ENCODE measurements around the gene RNLS.

The RNLS gene

DNA sequence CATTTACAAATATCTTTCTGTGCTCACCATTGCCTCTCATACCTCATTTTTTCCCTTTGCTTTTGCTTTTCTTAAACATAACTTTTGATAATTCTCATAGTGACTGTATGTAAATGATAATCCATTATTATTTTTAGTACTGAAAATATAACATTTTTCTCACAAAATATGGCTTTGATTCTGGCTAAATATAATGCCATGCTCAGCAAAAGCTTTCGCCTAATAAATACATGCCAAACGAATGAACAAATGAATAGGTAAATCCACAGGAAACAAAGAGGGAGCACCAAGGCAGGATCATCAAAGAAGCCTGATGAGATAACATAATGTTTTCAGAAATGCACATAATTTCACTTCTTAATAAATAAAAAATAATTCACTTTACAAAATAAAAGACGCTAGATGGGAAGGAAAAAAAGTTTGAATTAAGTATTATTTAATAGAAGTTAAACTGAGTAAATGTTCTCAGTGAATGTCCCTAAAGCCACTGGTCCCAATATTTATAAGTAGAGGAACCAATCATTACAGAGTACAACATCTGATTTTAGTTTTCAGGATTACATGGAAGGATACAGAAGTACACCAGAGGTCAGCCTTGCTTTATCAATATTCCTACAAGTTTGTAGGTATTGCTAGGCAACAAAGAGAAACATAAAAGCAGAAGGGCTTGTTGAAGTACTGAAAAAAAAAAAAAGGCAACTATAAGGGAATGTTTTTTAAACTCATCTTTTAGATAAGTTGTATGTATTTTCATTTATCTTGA, 52.3 kb downstream of the RNLS start:
- no peak for TF ChIP-seq POLR2AphosphoS5 (IDR thresholded peaks at IDR 0.05; ENCODE audit: low read depth, low read length)
- TF ChIP-seq TAF1 (IDR thresholded peaks at IDR 0.05; ENCODE audit: borderline replicate concordance, low read depth, low read length), result no peak
- no peak for TF ChIP-seq POLR2A (IDR thresholded peaks at IDR 0.05; ENCODE audit: low read depth, low read length)
- DNase-seq (ENCODE audit: insufficient read length) (no peak), FAIRE-seq (no peak)

DNA sequence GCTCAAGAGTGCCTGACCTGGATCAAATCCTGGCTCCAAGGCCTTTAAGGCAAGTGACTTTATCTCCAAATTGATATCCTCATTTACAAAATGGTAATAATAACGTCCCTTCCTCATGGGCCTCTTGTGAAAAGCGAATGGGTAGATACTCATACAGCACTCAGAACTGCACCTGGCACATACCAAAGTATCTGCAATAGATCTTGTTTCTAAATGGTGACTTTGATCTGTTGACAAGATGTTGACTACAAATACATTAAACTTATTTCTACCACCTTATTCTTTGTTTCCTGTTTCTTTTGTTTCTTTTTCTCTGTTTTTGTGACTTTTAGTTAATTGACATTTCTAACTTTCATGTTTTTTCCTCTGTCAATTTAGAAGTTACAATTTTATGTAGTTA, 53.0 kb downstream of the RNLS start:
- TF ChIP-seq TAF1 (IDR thresholded peaks at IDR 0.05; ENCODE audit: borderline replicate concordance, low read depth, low read length) (no peak), POLR2AphosphoS5 (IDR thresholded peaks at IDR 0.05; ENCODE audit: low read depth, low read length) (no peak), POLR2A (IDR thresholded peaks at IDR 0.05; ENCODE audit: low read depth, low read length) (no peak)
- DNase-seq (ENCODE audit: insufficient read length) (no peak), FAIRE-seq (no peak)

- no peak for FAIRE-seq
- TF ChIP-seq TAF1 (IDR thresholded peaks at IDR 0.05; ENCODE audit: borderline replicate concordance, low read depth, low read length) (no peak), POLR2A (IDR thresholded peaks at IDR 0.05; ENCODE audit: low read depth, low read length) (no peak), POLR2AphosphoS5 (IDR thresholded peaks at IDR 0.05; ENCODE audit: low read depth, low read length) (no peak)
- DNase-seq (ENCODE audit: insufficient read length), result no peak
These were observed 54.1 kb downstream of the RNLS start for GRCh38 chr10:88528806-88529570.

GRCh38 chr10:88528201-88528600, 54.9 kb downstream of the RNLS start:
- no peak for TF ChIP-seq POLR2A (IDR thresholded peaks at IDR 0.05; ENCODE audit: low read depth, low read length)
- DNase-seq (ENCODE audit: insufficient read length) (no peak), FAIRE-seq (no peak)

- no peak for TF ChIP-seq TAF1 (IDR thresholded peaks at IDR 0.05; ENCODE audit: borderline replicate concordance, low read depth, low read length)
- TF ChIP-seq POLR2AphosphoS5 (IDR thresholded peaks at IDR 0.05; ENCODE audit: low read depth, low read length), result no peak
- no peak for TF ChIP-seq POLR2A (IDR thresholded peaks at IDR 0.05; ENCODE audit: low read depth, low read length)
- no peak for FAIRE-seq
- DNase-seq (ENCODE audit: insufficient read length), result no peak
These were observed 55.9 kb downstream of the RNLS start for GRCh38 chr10:88527245-88527644.

DNA sequence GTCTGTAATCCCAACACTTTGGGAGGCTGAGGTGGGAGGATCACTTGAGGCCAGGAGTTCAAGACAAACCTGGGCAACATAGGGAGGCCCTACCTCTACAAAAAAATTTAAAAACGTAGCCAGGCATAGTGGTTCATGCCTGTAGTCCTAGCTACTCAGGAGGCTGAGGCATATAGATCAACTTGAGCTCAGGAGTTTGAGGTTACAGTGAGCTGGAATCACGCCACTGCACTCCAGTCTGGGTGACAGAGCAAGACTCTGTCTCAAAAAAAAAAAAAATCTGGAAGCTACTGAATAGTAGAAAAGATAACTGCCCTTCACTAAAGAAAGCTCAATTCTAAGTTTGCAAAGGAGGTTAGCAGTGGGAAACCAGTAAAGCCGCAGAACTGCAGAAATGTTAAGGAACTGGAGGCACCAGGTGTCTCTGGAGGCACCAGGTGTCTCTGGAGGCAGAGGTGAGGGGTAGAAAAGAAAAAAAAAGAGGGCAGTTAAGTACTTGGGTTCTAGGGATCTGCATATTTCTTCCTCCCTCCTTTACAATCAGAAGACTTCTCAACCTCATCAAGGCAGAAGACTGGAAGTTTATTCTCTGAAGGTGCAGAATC, 56.5 kb downstream of the RNLS start:
- TF ChIP-seq TAF1 (IDR thresholded peaks at IDR 0.05; ENCODE audit: borderline replicate concordance, low read depth, low read length), result no peak
- TF ChIP-seq POLR2AphosphoS5 (IDR thresholded peaks at IDR 0.05; ENCODE audit: low read depth, low read length), result no peak
- TF ChIP-seq POLR2A (IDR thresholded peaks at IDR 0.05; ENCODE audit: low read depth, low read length), result no peak
- FAIRE-seq, result no peak
- no peak for DNase-seq (ENCODE audit: insufficient read length)

DNA sequence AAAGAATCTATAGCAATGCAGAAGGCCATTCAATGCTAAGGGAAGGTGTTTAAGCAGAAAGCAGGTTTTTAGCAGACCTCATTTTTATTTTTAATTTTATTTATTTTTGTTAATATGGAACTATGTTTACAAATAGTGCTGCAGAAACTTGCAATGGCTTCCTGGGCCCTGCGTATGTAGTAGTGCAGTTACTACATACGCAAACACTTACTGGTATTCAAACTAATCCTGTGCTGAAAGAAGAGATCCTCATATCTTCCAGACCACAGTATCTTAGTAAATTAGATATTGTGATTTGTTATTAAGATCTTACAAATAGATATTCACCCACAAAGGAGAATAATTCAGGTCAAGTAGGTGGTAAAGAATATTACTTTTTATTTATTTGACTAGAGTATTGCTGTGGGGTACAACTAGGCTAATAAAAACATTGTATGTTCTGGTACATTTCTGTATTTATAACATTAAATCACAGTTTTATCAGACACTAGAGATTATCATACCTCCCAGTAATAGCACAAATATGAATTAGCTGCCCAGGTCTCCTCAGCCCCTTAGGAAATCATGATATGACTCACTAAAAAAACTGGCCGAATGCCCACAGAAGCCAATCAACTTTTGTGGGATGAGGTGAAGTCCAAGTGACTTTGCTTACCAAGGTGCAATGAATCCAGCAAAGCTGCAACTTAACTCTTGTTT, 57.6 kb downstream of the RNLS start:
- DNase-seq (ENCODE audit: insufficient read length) (no peak), FAIRE-seq (no peak)
- TF ChIP-seq TAF1 (IDR thresholded peaks at IDR 0.05; ENCODE audit: borderline replicate concordance, low read depth, low read length) (no peak), POLR2AphosphoS5 (IDR thresholded peaks at IDR 0.05; ENCODE audit: low read depth, low read length) (no peak), POLR2A (IDR thresholded peaks at IDR 0.05; ENCODE audit: low read depth, low read length) (no peak)

- no peak for FAIRE-seq
- no peak for TF ChIP-seq POLR2AphosphoS5 (IDR thresholded peaks at IDR 0.05; ENCODE audit: low read depth, low read length)
- no peak for TF ChIP-seq POLR2A (IDR thresholded peaks at IDR 0.05; ENCODE audit: low read depth, low read length)
- no peak for TF ChIP-seq TAF1 (IDR thresholded peaks at IDR 0.05; ENCODE audit: borderline replicate concordance, low read depth, low read length)
- DNase-seq (ENCODE audit: insufficient read length), result no peak
These were observed 59.2 kb downstream of the RNLS start for GRCh38 chr10:88523739-88524400.

DNA sequence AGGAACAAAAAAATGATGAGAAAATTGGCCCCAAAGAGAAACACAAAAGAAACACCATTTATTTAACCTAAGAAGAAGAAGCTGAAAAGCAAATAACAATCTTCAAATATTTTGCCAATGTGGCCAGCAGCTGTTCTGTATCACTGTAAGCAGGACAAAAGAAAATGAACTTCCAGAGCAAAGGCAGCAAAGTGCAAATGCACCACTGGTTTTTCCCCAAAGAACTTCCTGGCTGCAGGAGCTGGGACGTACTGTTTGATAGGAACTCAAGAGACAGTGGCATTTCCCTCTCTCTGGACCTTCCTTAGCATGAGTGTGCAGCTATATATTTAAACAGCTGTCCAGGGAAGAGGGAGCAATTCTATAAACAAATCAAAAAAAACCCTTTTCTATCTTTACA, 60.4 kb downstream of the RNLS start:
- no peak for DNase-seq (ENCODE audit: insufficient read length)
- TF ChIP-seq POLR2A (IDR thresholded peaks at IDR 0.05; ENCODE audit: low read depth, low read length) (no peak), TAF1 (IDR thresholded peaks at IDR 0.05; ENCODE audit: borderline replicate concordance, low read depth, low read length) (no peak), POLR2AphosphoS5 (IDR thresholded peaks at IDR 0.05; ENCODE audit: low read depth, low read length) (no peak)
- no peak for FAIRE-seq

GRCh38 chr10:88521791-88522190, 61.3 kb downstream of the RNLS start:
- FAIRE-seq, result no peak
- DNase-seq (ENCODE audit: insufficient read length), result no peak
- TF ChIP-seq TAF1 (IDR thresholded peaks at IDR 0.05; ENCODE audit: borderline replicate concordance, low read depth, low read length) (no peak), POLR2A (IDR thresholded peaks at IDR 0.05; ENCODE audit: low read depth, low read length) (no peak), POLR2AphosphoS5 (IDR thresholded peaks at IDR 0.05; ENCODE audit: low read depth, low read length) (no peak)

GRCh38 chr10:88515235-88515634, 67.9 kb downstream of the RNLS start:
- FAIRE-seq (no peak), DNase-seq (ENCODE audit: insufficient read length) (no peak)
- TF ChIP-seq POLR2AphosphoS5 (IDR thresholded peaks at IDR 0.05; ENCODE audit: low read depth, low read length) (no peak), POLR2A (IDR thresholded peaks at IDR 0.05; ENCODE audit: low read depth, low read length) (no peak), TAF1 (IDR thresholded peaks at IDR 0.05; ENCODE audit: borderline replicate concordance, low read depth, low read length) (no peak)
